Suprapubic skin (tissue), 4 donors: ENCODE measurements around the gene MED13L.

Experiments
- CTCF ChIP-seq, 2 donors: fragments of 200-600 bp in 1 of 2; fragments of 450-650 bp in 1 of 2; sonication (generic) in 1 of 2; IDR thresholded peaks; one replicate each; pipeline ENCODE4 v1.5.1; 2016 to 2019; ENCODE audit warnings: antibody characterized with exemption in 2 of 2, mild to moderate bottlenecking in 1 of 2, moderate library complexity in 1 of 2
- EP300 ChIP-seq: sonication (generic); formaldehyde crosslinking; IDR thresholded peaks from one replicate; pipeline ENCODE4 v1.6.1; 2017; ENCODE audit warnings: antibody characterized with exemption
- POLR2A ChIP-seq, 2 donors: fragments of 450-650 bp; IDR thresholded peaks; one replicate each; pipeline ENCODE4 v1.6.1; 2017; ENCODE audit warnings: antibody characterized with exemption in 2 of 2, mild to moderate bottlenecking in 2 of 2, moderate library complexity in 2 of 2
- POLR2AphosphoS5 ChIP-seq, 3 donors: sonication (generic); formaldehyde crosslinking; IDR thresholded peaks; one replicate each; pipeline ENCODE4 v1.6.1; 2017; ENCODE audit warnings: antibody characterized with exemption in 3 of 3

- TF ChIP-seq POLR2AphosphoS5 (IDR thresholded peaks at IDR 0.05) (no peak), CTCF (IDR thresholded peaks at IDR 0.05) (no peak), POLR2A (IDR thresholded peaks at IDR 0.05) (no peak), EP300 (no peak)
These were observed 34.8 kb downstream of the MED13L start for GRCh38 chr12:116242740-116243139.
